ENCODE measurements around the gene SELENON.

GRCh38 chr1:25854554-25854953 is 54.6 kb downstream of the SELENON start:
- TF ChIP-seq CTCF (IDR thresholded peaks at IDR 0.05) (no peak), POLR2A (IDR thresholded peaks at IDR 0.05) (no peak)

Measured in adrenal gland (tissue), 5 donors.